K562 (cell line): ENCODE measurements around the gene NSUN3.

Source experiments
- BHLHE40 ChIP-seq: IDR thresholded peaks from 2 replicates; pipeline ENCODE4 v1.6.1; 2011; ENCODE audit warnings: low read length, improper control_type of control experiment
- DNMT1 ChIP-seq: fragments of 450-650 bp; IDR thresholded peaks from 2 replicates; pipeline ENCODE4 v1.6.1; 2016; ENCODE audit warnings: antibody characterized with exemption, mild to moderate bottlenecking
- ESRRA ChIP-seq: fragments of 450-650 bp; IDR thresholded peaks from 2 replicates; pipeline ENCODE4 v1.6.1; 2014; ENCODE audit warnings: low read depth, mild to moderate bottlenecking, moderate library complexity, borderline replicate concordance
- EZH2 ChIP-seq: IDR thresholded peaks from 2 replicates; pipeline ENCODE4 v1.6.1; 2012; ENCODE audit warnings: low read depth, mild to moderate bottlenecking, inconsistent platforms, low read length, borderline replicate concordance
- GATA2 ChIP-seq: sonication (generic); formaldehyde crosslinking; IDR thresholded peaks from 2 replicates; pipeline ENCODE4 v1.4.0; 2020; ENCODE audit warnings: mild to moderate bottlenecking, missing genetic modification reagents
- KDM1A ChIP-seq, 2 experiments: fragments of 450-650 bp; IDR thresholded peaks; 2 replicates each; pipeline ENCODE4 v1.6.1; 2016; ENCODE audit warnings: mild to moderate bottlenecking in 2 of 2
- MEIS2 ChIP-seq: fragments of 450-650 bp; IDR thresholded peaks from 2 replicates; pipeline ENCODE4 v1.6.1; 2014; ENCODE audit warnings: mild to moderate bottlenecking; ENCODE audit not compliant: partially characterized antibody
- NCOR1 ChIP-seq: fragments of 450-650 bp; IDR thresholded peaks from 2 replicates; pipeline ENCODE4 v1.6.1; 2016; ENCODE audit warnings: mild to moderate bottlenecking, moderate library complexity
- POLR2A ChIP-seq: fragments of 450-650 bp; conservative IDR thresholded peaks from 2 replicates; pipeline ENCODE4 v1.6.1; 2016
- YY1 ChIP-seq, 3 experiments: IDR thresholded peaks; 2 replicates each; pipeline ENCODE4 v1.6.1; 2011; ENCODE audit warnings: low read length in 2 of 3, mild to moderate bottlenecking in 2 of 3, moderate library complexity in 2 of 3, borderline replicate concordance in 1 of 3, control low read depth in 1 of 3, low read depth in 1 of 3; ENCODE audit not compliant: insufficient read depth in 3 of 3, insufficient replicate concordance in 2 of 3, control insufficient read depth in 1 of 3, insufficient read length in 1 of 3; ENCODE audit errors: extremely low read depth in 1 of 3
- ZNF644 ChIP-seq: fragments of 200-800 bp; sonication (Bioruptor generic); IDR thresholded peaks from 2 replicates; pipeline ENCODE4 v1.6.1; 2016; ENCODE audit warnings: low read depth, missing genetic modification characterization, missing compliant biosample characterization
- TF ChIP-seq, protein P1 (sequence below), 3 experiments: IDR thresholded peaks in 2 of 3; conservative IDR thresholded peaks in 1 of 3; 2 replicates each; pipeline ENCODE4 v1.5.1; 2011 to 2012; ENCODE audit warnings: low read length in 3 of 3, mild to moderate bottlenecking in 3 of 3, control low read depth in 2 of 3, improper control_type of control experiment in 1 of 3, inconsistent platforms in 1 of 3, low read depth in 1 of 3, mixed read lengths in 1 of 3, moderate library complexity in 1 of 3; ENCODE audit not compliant: insufficient read depth in 2 of 3
- TF ChIP-seq, protein P2 (sequence below): fragments of 150-350 bp; IDR thresholded peaks from 2 replicates; pipeline ENCODE4 v1.6.1; 2014; ENCODE audit warnings: low read depth, mild to moderate bottlenecking, low read length, borderline replicate concordance

DNA sequence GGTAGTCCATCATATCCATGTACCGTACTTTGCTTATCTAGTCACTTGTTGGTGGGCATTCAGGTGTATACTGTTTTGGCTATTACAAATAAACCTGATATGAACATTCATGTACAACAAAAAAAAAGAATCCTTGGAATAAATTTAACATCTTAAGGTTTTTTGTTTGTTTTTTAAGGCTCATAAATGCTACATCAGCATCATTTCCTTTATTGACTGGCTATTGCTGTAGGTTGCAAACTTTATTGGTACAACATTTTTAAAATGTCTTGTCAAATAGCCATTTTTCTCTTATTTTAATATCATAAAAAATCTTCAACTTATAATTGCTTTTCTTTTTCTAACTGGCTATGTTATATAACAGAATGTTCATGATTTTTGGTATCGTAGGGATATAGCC lies 16.3 kb upstream of the NSUN3 start:
- TF ChIP-seq DNMT1 (no peak), BHLHE40 (no peak), ZNF644 (tag) (no peak), NCOR1 (no peak), EZH2 (no peak), POLR2A (no peak), MEIS2 (no peak), KDM1A (IDR thresholded peaks at IDR 0.05) (no peak), GATA2 (CRISPR knock-in tag) (no peak), ESRRA (no peak), YY1 (IDR thresholded peaks at IDR 0.05; ENCODE audit: borderline replicate concordance in 1 of 3, control insufficient read depth in 1 of 3, extremely low read depth in 1 of 3, insufficient read depth in 3 of 3, insufficient read length in 1 of 3, insufficient replicate concordance in 2 of 3, low read depth in 1 of 3, low read length in 2 of 3) (no peak)
- TF ChIP-seq, protein P1, sequence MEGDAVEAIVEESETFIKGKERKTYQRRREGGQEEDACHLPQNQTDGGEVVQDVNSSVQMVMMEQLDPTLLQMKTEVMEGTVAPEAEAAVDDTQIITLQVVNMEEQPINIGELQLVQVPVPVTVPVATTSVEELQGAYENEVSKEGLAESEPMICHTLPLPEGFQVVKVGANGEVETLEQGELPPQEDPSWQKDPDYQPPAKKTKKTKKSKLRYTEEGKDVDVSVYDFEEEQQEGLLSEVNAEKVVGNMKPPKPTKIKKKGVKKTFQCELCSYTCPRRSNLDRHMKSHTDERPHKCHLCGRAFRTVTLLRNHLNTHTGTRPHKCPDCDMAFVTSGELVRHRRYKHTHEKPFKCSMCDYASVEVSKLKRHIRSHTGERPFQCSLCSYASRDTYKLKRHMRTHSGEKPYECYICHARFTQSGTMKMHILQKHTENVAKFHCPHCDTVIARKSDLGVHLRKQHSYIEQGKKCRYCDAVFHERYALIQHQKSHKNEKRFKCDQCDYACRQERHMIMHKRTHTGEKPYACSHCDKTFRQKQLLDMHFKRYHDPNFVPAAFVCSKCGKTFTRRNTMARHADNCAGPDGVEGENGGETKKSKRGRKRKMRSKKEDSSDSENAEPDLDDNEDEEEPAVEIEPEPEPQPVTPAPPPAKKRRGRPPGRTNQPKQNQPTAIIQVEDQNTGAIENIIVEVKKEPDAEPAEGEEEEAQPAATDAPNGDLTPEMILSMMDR (IDR thresholded peaks at IDR 0.05 in 2 of 3, conservative IDR thresholded peaks at IDR 0.05 in 1 of 3; ENCODE audit: insufficient read depth in 2 of 3, low read depth in 1 of 3, low read length in 3 of 3): no peak
- TF ChIP-seq, protein P2, sequence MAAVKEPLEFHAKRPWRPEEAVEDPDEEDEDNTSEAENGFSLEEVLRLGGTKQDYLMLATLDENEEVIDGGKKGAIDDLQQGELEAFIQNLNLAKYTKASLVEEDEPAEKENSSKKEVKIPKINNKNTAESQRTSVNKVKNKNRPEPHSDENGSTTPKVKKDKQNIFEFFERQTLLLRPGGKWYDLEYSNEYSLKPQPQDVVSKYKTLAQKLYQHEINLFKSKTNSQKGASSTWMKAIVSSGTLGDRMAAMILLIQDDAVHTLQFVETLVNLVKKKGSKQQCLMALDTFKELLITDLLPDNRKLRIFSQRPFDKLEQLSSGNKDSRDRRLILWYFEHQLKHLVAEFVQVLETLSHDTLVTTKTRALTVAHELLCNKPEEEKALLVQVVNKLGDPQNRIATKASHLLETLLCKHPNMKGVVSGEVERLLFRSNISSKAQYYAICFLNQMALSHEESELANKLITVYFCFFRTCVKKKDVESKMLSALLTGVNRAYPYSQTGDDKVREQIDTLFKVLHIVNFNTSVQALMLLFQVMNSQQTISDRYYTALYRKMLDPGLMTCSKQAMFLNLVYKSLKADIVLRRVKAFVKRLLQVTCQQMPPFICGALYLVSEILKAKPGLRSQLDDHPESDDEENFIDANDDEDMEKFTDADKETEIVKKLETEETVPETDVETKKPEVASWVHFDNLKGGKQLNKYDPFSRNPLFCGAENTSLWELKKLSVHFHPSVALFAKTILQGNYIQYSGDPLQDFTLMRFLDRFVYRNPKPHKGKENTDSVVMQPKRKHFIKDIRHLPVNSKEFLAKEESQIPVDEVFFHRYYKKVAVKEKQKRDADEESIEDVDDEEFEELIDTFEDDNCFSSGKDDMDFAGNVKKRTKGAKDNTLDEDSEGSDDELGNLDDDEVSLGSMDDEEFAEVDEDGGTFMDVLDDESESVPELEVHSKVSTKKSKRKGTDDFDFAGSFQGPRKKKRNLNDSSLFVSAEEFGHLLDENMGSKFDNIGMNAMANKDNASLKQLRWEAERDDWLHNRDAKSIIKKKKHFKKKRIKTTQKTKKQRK: no peak
